Heart left ventricle (tissue), 16 donors: ENCODE data around the gene ATP9B. TPM values are rescaled to one million over a fixed set of nuclear protein-coding genes. Genes with fewer than 3 reads are reported as not detected.

Source experiments
- ATAC-seq, 4 donors: fragments of 200-7000 bp; cut with Tn5 transposase; one replicate each; pipeline ENCODE4 v1.9.1; 2020 to 2022; ENCODE audit warnings: moderate library complexity in 4 of 4, mild to moderate bottlenecking in 3 of 4, moderate number of reproducible peaks in 1 of 4
- DNase-seq, 5 donors: peaks; one replicate each; pipeline ENCODE4 v3.0.0-alpha.2; 2020
- H3K27ac ChIP-seq, 12 donors: fragments of 200-600 bp; sonication (generic) in 4 of 12; one replicate each; pipeline versions ENCODE4 v1.5.0 to v1.8.0; 2016 to 2022; ENCODE audit warnings: mild to moderate bottlenecking in 2 of 12
- H3K27me3 ChIP-seq, 9 donors: fragments of 200-600 bp; sonication (generic) in 2 of 9; one replicate each; pipeline versions ENCODE4 v1.5.1 to v1.8.0; 2016 to 2022; ENCODE audit warnings: mild to moderate bottlenecking in 3 of 9
- H3K36me3 ChIP-seq, 9 donors: fragments of 200-600 bp; sonication (generic) in 2 of 9; one replicate each; pipeline versions ENCODE4 v1.5.0 to v1.8.0; 2018 to 2022; ENCODE audit warnings: mild to moderate bottlenecking in 2 of 9
- H3K4me1 ChIP-seq, 12 donors: fragments of 200-600 bp; sonication (generic) in 4 of 12; one replicate each; pipeline versions ENCODE4 v1.5.0 to v1.8.0; 2016 to 2022; ENCODE audit warnings: mild to moderate bottlenecking in 3 of 12
- H3K4me3 ChIP-seq, 12 donors: fragments of 200-600 bp; sonication (generic) in 4 of 12; one replicate each; pipeline versions ENCODE4 v1.5.0 to v1.8.0; 2017 to 2022; ENCODE audit warnings: mild to moderate bottlenecking in 9 of 12, moderate library complexity in 4 of 12
- H3K9me3 ChIP-seq, 12 donors: fragments of 200-600 bp; sonication (generic) in 4 of 12; one replicate each; pipeline versions ENCODE4 v1.5.0 to v1.8.0; 2016 to 2022; ENCODE audit warnings: mild to moderate bottlenecking in 1 of 12
- CTCF ChIP-seq, 12 donors: fragments of 200-600 bp; sonication (generic) in 4 of 12; IDR thresholded peaks; one replicate each; pipeline versions ENCODE4 v1.5.0 to v1.8.0; 2018 to 2022; ENCODE audit warnings: antibody characterized with exemption in 12 of 12, mild to moderate bottlenecking in 5 of 12
- POLR2A ChIP-seq, 2 donors: fragments of 450-650 bp; IDR thresholded peaks; one replicate each; pipeline ENCODE4 v1.6.1; 2017; ENCODE audit warnings: antibody characterized with exemption in 2 of 2, mild to moderate bottlenecking in 2 of 2, moderate library complexity in 2 of 2
- WGBS, 4 donors: extraction: QIAGEN DNeasy Blood & Tissue Kit in 2 of 4; methylation state at CpG; one replicate each; pipeline versions ENCODE4 v1.1.5 to v1.1.7; 2013 to 2018; 5-methylcytosine and 5-hydroxymethylcytosine counted together
- intact Hi-C, 10 donors: fragments of 100-400 bp; cut with DNase I; formaldehyde crosslinking; loops; one replicate each; pipeline versions ENCODE4 v1.11.1 to v1.14.2; 2022
- polyA plus RNA-seq, 2 donors: library from polyadenylated mRNA; stranded (reverse); fragments of 200-250 nt; gene quantifications; one replicate each; pipeline ENCODE4 v1.2.3, GENCODE V29; 2013
- total RNA-seq, 9 donors: library from RNA; depleted of rRNA in 2 of 9; stranded (reverse); fragments of >200 nt in 2 of 9; fragmentation: NEBNext Ultra II Directional in 3 of 9; extraction: Animal tissue kit (Norgen Biotek cat#: 25700) in 3 of 9; gene quantifications; one replicate each; pipeline versions ENCODE4 v1.1.0 to v1.2.4, GENCODE V29; 2016 to 2023
- donor health status: ischemic (EF 13 %, LVEDD 7.1; RV severe dilation, severe dysfunction).
- donor health status: healthy with polysubstance abuse.
- donor health status: DM: no; HTN: yes; CAD: no.
- donor health status: DM: no; HTN: no; CAD: no.
- donor health status: ischemic (EF 25% LVEDD 6.9; RV normal size, moderate dysfunction).
- donor health status: ischemic (EF 25% LVEDD 5.7; RV mildly dilated, moderate dysfunction).
- donor health status: healthy.
- donor health status: DM: yes; HTN: yes; CAD: no.
- donor health status: ischemic (EF 35%, LVEDD 5.7; RV mildly dilated, moderate dysfunction).
- donor health status: nonischemic (EF 11% LVEDD 7.7; RV severe dilation, severe dysfunction).
- donor health status: DM: yes; HTN: yes; CAD: no.
- donor health status: PGD.
- donor health status: ischemic (EF 29% LVEDD 5.4; RV normal size, mild dysfunction).
- donor health status: nonischemic (EF 23%, LVEDD 6.1; RV moderate dilation, normal function).

ATP9B gene
- total and polyA plus RNA-seq, 11 donors = 7.4 to 23.9 (median 12.8) TPM

GRCh38 chr18:79248495-79249060 lies 179.4 kb downstream of the ATP9B start:
- Histone ChIP-seq H3K36me3 (peaks cover 0 to 4% (median 0%) of the 10 kb centered on the region in 9 donors), H3K4me1 (peaks cover 0 to 9% (median 0%) of the 10 kb centered on the region in 12 donors), H3K4me3 (no peak overlapping the region), H3K9me3 (no peaks in the 10 kb centered on the region), H3K27me3 (no peaks in the 10 kb centered on the region), H3K27ac (no peak overlapping the region)
- DNase-seq (no peak), ATAC-seq (no peak)
- 82 to 88% (median 86%) methylated on average over 9 of the region's 9 CpGs for WGBS, 4 donors
- TF ChIP-seq CTCF (IDR thresholded peaks at IDR 0.05) (no peak), POLR2A (IDR thresholded peaks at IDR 0.05) (no peak)
- intact Hi-C loops = loop anchor here in 7 of 10 donors (5.0 to 10.0 kb wide), 8 partner anchors 184 to 1484 kb away; partner anchors contain the start of gene ATP9B (in 1 of the 7)

GRCh38 chr18:79250301-79250981 lies 181.2 kb downstream of the ATP9B start:
- intact Hi-C loops = loop anchor here in 1 of 10 donors (10.0 kb wide), 1 partner anchor 1346 kb away; no protein-coding TSS in a partner anchor
- Histone ChIP-seq H3K9me3 (no peaks in the 10 kb centered on the region), H3K27ac (no peak overlapping the region), H3K27me3 (no peaks in the 10 kb centered on the region), H3K36me3 (peaks cover 0 to 23% (median 8%) of the 10 kb centered on the region in 9 donors), H3K4me3 (no peak overlapping the region), H3K4me1 (peaks cover 0 to 8% (median 0%) of the 10 kb centered on the region in 12 donors)
- WGBS, 4 donors = 86 to 91% (median 90%) methylated on average over 12 of the region's 12 CpGs
- ATAC-seq (no peak), DNase-seq (no peak)
- TF ChIP-seq POLR2A (IDR thresholded peaks at IDR 0.05) (no peak), CTCF (IDR thresholded peaks at IDR 0.05) (no peak)

- H3K9me3 ChIP-seq = no peaks in the 10 kb centered on the region
- 93 to 96% (median 93%) methylated on average over 9 of the region's 9 CpGs for WGBS, 4 donors
- no peak for DNase-seq
- intact Hi-C loops = loop anchor here in 1 of 10 donors (10.0 kb wide), 1 partner anchor 1346 kb away; no protein-coding TSS in a partner anchor
- H3K27me3 ChIP-seq = no peaks in the 10 kb centered on the region
- no peak overlapping the region for H3K27ac ChIP-seq
- TF ChIP-seq POLR2A (IDR thresholded peaks at IDR 0.05) (no peak), CTCF (IDR thresholded peaks at IDR 0.05) (no peak)
- H3K4me3 ChIP-seq = no peak overlapping the region
- peaks cover 0 to 27% (median 8%) of the 10 kb centered on the region in 9 donors for H3K36me3 ChIP-seq
- ATAC-seq = no peak
- peaks cover 0 to 8% (median 0%) of the 10 kb centered on the region in 12 donors for H3K4me1 ChIP-seq
These were observed 181.8 kb downstream of the ATP9B start for GRCh38 chr18:79251021-79251420.

- peaks cover 0 to 2% (median 0%) of the 10 kb centered on the region in 12 donors for H3K4me1 ChIP-seq
- peaks cover 0 to 27% (median 8%) of the 10 kb centered on the region in 9 donors for H3K36me3 ChIP-seq
- no peaks in the 10 kb centered on the region for H3K9me3 ChIP-seq
- H3K27ac ChIP-seq = no peak overlapping the region
- no peak for ATAC-seq
- intact Hi-C loops = loop anchor here in 1 of 10 donors (10.0 kb wide), 1 partner anchor 1348 kb away; no protein-coding TSS in a partner anchor
- 89 to 95% (median 94%) methylated on average over 20 of the region's 20 CpGs for WGBS, 4 donors
- H3K27me3 ChIP-seq = no peaks in the 10 kb centered on the region
- no peak for DNase-seq
- H3K4me3 ChIP-seq = no peak overlapping the region
- TF ChIP-seq CTCF (IDR thresholded peaks at IDR 0.05) (no peak), POLR2A (IDR thresholded peaks at IDR 0.05) (no peak)
These were observed 183.9 kb downstream of the ATP9B start for GRCh38 chr18:79252904-79253633.
